Left hindlimb (tissue), 1 donor: ENCODE results near the gene TMEM214.

Source experiments
- DNase-seq: peaks from one replicate; pipeline ENCODE4 v3.0.0-alpha.2; 2018

The TMEM214 gene

DNA sequence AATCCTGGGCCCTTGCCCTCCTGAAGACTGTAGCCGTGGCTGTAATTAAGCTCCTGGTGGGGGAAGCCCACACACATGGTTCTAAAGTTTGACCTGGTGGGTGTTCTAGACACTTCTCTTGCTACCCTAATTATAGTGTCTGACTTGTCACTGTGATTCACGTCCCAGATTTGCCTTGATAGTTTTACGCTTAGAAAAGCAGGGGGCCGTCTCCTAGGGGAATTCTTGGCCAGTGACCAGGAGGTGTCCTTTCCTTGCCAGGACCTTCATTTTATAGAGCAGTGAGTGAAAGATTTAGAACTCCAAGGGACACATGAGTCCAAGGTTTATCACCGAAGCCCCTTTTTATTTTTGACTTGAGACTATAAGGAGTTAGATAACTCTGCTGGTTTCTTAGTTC is 9.0 kb downstream of the TMEM214 start:
- no peak for DNase-seq

DNA sequence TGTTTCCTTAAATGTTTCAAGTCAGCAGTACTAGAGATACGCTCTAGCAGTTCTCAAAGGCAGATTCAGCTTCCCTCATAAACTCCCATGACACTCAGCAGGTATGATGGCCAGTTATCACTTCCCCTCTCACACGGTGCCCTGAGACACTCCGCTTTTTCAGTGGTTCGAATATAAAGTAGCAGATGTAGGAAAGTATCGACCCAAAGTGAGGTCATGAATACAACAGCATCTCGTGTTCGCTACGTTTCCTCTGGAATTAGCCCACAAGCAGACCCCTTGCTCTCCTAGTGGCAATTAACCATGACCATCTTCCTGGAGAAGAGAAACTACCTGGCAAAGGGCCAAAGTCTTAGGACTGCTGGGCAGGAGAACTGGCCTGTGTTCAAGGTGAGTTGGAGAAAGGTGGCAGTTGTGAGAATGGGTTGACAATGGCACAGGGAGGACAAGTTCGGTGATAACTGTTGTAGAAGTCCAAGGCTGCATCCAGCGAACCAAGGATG is 9.4 kb downstream of the TMEM214 start:
- DNase-seq, result no peak

DNA sequence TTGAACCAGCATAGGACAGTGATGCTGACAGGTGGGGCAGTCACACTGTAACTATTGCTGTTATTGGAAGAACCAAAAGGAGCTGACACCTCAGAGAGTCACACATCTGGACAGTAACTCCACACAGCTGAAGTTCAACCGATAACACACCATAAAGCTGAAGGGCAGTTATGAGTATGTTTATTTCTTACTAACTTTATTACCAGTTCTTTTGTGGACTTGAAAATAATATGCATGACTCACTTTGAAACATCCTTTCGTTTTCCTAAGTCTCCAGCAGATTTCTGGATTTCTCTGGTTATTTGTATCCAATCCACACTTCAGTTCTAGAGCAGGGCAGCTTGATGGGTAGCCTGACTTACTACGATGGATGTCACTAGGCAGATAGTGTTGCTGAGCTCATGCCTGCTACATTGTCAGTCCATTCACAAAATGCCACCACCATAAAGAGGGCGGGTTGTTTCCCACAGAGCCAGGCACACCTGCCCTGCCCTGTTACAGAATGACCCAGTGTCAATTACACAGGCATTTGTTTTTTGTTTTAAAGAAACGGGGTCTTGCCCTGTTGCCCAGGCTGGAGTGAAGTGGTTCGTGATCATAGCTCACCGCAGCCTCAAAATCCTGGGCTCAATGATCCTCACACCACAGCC is 10.3 kb downstream of the TMEM214 start:
- no peak for DNase-seq

DNA sequence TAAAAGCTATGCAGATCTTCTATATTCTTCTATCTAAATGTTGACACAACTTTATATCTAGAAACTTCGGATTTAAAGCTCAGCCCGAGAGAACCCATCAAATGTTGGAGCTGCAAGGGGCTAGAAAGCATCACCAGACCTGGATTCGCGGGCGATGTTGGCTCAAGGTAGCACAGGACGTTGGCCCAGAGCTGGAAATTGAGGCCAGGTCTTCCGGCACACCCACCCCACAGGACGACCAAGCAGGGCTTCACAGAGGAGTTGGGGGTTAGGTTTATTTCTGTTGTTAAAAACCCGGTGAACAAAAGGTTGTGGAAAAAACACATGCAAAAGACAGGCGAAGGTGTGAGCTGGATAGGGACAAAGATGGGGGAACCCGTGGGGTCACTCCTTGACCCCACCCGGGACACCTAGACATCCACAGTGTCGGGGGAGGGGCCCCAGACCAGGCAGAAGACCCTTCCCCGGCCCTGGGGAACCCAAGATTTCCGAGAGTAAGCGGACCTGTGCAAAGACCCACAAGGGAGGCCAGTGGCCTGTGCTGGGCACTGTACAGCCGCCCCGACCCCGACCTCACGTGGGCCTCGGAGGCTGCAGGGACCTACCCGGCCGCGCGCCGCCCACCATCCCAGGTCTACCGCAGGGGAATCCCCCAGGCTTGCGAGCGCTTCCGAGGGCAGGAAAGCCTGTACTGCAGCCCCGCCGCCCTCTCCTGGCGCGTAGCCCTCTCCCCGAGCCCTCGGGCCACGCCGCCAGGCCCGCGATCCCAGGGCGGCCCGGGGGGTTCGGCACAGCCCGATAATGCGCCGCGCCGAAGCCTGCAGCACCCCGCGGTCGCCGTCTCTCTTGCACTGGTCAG is 16.9 kb downstream of the TMEM214 start:
- DNase-seq, result no peak

DNA sequence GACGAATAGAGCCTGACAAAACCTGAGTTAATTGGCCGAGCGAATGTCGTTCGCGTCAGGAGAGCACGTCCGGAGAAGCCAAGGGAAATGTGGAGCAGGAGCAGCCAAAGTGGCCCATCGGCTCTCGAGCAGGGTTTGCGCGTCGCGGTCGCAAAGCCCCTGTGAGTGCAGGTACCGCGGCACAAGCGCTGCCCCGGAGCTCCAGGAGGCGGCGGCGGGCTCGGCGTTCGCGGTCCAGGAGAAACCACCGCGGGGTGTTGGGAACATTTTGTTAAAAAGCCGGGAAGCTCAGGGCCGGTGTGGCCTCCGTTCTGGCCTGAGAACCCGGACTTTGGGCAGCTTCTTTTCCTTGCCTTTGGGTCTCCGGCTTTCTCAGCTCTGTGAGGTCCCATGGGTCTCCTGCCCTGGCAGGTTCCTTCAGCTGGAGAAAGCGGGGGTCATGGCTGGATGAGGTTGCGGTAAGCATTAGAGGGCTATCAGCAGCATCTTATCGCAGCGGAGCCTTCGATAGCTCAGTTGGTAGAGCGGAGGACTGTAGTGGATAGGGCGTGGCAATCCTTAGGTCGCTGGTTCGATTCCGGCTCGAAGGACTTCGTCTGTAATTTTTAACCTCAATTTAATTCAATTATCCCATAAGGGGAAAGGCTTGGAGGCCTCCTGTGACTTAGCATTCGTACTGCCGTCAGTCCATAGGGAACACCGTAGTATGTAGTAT is 17.7 kb downstream of the TMEM214 start:
- DNase-seq, result peak; percentile 96

DNA sequence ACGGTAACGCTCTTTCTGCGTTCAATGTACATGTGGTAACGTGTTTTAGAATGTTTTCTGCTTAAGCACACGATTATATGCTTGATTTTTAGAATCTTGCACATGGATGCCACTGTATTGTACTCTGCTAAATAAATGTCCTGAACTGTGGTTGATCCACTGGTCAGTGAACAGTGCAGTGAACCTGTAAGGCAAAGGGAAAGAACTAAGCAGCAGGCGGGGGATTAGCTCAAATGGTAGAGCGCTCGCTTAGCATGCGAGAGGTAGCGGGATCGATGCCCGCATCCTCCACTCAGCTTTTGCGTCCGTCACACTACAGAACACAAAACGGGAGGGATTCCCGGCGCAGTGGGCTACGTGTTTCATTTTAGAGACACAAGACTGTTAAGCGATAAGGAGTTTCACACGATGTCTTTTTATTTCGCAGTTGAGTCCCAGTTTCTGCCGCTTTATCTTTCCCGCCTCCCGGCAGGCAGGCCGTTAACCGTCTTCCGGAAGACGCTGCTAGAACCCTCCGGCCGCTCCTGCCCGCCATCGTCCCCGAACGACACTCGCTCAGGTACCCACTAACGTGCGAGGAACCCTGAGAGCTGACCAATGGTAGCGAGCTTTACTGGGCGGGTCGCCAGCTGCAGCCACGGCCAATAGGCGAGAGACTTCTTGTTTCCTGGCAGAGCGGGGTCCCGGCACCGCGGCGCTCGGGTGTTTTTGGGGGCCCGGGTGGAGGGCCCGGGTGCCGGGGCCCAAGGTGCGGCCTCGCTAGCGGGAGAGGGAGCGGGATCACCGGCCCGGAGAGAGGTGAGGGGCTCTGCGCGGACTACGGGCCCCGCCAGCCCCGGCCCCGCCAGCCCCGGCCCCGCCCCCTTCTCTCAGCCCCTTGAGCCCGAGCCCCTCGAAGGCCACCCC is 18.5 kb downstream of the TMEM214 start, which contains the start of gene AGBL5:
Gene AGBL5 (plus strand): TSS at position 673 of the 906 bp plus-strand sequence. CDS start 1,291 bp downstream, outside the sequence.
- DNase-seq, result peak; percentile 95

DNA sequence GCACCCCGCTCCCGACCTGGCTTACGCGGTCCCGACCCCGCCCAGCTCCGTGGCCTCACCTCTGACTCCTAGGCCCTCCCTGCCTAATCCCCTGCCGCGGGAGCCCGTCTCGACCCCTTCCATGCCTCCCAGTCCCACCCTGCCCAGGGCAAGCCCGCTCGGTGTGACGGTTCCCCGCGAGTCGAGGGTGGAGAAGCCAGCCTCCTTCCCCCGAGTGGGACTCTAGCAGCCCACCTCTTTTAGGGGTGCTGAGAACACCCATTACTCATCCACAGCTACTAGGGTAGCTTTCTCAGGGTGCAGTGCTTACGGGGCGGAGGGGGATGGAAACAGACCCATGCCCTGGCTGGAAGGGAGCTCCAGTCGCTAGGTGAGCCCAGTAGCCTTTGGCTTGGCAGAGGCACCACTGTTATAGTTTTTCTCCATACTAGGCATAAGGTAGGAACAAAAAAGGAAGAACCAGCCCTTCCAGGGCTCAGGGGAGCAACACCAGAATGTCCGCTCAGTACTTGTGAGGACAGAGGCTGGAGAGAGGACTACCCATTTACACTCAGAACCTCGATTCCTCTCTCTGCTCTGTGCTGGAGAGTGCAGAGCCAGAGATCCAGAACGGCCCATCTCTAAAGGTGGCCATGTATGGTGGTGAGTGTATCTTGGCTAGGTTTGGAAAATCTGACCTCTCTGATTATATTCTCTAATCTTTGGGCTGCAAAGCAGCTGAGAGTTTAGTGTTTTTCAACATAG is 19.3 kb downstream of the TMEM214 start:
- DNase-seq, result no peak

DNA sequence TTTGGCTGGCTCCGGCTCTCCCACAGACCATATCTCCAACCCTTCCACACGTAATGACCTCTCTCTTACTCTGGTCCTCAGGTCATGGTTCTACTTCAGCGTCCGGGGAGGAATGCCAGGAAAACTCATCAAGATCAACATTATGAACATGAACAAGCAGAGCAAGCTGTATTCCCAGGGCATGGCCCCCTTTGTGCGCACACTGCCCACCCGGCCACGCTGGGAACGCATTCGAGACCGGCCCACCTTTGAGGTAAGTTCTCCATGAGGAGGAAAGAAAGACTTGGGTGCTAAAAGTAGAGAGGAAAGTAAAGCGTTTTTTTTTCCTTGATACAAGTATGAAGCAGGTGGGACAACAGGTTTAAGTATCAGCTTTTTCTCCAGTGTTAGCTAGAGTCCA is 20.6 kb downstream of the TMEM214 start:
- no peak for DNase-seq

DNA sequence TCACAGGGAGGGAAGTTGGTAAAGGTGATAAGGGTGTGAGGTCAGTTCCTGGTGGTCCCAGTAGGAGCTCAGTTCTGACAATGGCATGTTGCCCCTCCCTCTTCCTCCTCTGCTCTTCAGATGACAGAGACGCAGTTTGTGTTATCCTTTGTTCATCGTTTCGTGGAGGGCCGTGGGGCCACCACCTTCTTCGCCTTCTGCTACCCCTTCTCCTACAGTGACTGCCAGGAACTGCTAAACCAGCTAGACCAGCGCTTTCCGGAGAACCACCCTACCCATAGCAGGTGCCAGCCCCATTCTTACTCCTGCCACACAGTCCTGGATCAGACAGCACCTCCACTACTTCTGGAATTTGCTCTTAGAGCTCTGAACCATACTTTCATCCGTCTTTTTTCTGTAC is 21.0 kb downstream of the TMEM214 start:
- DNase-seq, result no peak

DNA sequence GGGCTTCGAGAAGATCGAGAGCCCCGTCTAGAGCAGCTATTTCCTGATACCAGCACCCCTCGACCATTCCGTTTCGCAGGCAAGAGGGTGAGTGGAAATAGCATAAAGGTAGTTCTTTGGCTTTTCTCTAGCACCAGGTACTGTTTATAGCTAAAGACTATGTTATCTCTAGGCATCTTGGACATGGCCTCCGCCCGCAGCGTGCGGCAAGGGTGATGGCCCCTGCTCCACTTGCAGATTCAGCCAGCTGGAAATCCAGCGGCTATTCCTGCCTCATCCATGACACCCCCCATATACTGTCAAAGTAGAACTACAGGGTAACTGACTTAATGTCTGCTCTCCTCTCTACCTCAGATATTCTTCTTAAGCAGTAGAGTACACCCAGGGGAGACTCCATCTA is 22.0 kb downstream of the TMEM214 start:
- DNase-seq, result no peak

DNA sequence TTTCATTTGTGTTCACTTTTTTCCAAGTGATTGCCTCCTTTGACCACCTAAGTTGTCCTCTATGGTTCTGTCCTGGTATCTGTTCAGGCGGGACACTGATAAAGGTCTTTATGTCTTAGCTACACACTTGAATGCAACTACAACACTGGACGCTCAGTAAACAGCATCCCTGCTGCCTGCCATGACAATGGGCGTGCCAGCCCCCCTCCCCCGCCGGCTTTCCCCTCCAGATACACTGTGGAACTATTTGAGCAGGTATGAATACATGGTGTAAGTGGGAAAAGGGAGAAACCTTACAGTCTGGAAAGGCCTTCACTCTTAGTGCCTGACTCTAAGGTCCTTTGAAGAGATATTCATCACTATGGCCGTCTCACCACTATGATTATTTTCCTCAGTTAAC is 24.4 kb downstream of the TMEM214 start:
- no peak for DNase-seq

DNA sequence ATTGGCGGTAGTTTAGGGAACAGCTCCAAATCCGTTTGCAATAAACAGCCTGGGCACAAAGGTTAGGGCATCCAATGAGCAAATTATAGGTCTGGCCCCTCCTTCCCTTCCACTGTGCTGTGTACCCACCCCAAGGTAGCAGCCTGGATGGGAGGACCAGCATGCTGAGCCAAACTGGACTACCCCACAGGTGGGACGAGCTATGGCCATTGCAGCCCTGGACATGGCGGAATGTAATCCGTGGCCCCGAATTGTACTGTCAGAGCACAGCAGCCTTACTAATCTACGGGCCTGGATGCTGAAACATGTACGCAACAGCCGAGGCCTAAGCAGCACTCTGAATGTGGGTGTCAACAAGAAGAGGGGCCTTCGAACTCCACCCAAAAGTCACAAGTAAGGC is 25.4 kb downstream of the TMEM214 start:
- no peak for DNase-seq

DNA sequence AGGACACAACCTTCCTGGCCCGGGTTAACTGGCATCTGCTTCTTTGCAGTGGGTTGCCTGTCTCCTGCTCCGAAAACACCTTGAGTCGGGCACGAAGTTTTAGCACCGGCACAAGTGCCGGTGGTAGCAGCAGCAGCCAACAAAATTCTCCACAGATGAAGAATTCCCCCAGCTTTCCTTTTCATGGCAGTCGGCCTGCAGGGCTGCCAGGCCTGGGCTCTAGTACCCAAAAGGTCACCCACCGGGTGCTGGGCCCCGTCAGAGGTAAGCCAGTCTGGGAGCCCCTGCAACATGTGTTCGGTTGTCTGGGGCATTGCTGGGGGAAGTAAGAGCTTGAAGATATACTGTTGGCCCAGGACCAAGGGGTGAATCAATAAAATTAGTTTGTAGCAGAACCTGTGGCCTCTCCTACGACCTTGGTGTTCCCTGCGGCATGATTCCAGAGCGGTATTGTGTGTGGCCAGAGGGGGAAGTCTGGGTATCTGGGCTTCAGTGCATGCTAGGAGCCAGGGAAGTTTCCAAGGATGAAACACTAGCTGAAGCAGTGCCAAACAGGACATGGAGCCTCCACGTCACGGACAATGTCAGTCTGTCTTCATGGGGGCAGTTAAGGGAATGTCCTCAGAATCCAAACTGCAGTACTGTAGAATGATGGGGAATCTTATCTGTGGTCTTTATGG is 26.5 kb downstream of the TMEM214 start:
- no peak for DNase-seq

DNA sequence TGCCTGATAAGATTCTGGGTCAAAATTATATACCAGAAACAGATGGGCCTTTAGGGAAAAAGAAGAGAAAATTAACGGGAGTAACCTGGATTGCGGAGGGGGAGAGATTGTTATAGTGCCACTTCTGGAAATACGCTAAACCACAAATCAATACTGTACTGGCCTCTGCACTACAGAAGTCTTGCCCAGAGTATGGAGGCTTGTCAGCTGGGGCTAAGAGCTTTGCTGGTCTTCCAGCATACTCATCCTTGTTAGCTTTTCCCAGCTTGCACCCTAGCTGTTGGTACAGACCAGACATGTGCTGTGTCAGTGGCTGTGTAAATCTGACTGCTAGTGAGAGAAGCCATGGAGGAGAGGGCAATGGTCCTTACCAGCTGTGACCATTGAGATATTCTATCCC is 27.6 kb downstream of the TMEM214 start:
- DNase-seq, result no peak

DNA sequence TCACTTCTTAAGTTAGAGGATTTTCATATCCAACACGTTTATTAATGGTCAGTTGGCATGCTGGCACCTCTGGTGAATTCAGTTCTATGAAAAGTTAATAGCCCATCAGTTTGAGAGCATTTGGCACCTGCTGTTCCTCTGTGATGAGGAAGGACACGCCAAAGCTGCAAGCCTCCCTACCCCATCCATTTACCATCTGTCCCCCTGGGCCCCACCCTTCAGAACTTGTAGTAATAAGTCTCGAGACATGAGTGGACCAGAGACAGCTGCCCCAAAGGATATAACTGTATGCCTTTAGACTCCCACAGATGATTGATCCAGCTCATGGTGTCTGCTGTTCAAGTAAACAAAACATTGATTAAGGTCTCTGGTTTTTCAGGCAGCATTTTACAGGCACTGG is 32.4 kb downstream of the TMEM214 start:
- DNase-seq, result no peak

DNA sequence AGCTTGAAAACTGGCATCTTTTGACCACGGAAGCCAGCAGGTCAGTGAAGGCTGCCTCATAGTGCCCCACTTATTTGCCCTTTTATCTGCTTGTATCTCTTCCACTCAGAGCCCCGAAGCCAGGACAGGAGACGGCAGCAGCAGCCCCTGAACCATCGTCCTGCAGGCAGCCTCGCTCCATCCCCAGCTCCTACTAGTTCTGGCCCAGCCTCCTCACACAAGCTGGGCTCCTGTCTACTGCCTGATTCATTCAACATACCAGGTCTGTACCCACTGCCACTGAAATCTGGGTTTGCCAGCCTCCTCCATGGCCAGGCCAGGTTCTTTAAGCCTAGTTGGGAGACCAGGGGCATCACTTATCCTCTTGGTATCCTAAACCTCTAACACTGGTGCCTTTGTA is 34.6 kb downstream of the TMEM214 start:
- no peak for DNase-seq

DNA sequence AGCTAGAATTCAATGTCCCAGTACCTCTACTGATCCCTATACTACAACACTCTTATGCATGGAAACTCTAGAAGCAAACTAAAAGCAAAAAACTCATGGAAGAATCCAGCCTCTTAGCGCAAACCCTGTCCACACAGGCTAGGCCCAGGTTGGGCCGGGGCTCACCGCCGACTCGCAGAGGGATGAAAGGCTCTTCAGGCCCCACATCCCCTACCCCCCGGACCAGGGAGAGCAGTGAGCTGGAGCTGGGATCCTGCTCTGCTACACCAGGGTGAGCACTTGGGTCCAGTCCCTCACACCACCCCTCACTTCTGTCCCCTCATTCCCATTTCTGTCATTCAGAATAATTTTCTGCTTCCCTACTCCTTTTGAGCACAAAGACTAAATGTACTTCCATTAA is 36.7 kb downstream of the TMEM214 start:
- no peak for DNase-seq

DNA sequence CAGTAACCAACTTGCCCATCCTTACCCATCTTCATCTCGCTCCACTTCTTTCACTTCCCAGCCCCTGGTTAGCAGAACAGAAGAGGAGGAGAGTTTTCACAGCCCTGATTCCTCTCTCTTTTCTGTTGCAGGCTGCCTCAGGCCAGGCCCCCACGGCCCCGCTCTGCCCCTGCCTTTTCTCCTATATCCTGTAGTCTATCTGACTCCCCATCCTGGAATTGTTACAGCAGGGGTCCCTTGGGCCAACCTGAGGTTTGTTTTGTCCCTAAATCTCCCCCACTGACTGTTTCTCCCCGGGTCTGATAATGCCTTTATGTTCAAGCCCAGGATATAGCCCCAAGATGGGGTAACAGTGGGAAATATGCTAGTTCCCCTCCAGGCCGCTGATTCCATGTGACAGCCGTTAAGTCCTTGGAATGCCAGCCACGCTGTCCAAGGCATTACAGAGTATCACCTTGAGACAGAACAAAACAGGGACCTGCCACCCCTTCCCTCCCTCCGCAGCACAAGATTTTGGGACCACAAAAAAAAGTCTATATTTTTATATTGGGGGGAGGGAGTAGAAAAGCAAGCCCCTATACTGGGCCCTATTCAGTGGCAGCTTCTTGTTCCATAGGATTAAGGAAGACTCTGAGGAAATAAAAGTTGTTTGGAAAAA is 37.3 kb downstream of the TMEM214 start:
- no peak for DNase-seq

DNA sequence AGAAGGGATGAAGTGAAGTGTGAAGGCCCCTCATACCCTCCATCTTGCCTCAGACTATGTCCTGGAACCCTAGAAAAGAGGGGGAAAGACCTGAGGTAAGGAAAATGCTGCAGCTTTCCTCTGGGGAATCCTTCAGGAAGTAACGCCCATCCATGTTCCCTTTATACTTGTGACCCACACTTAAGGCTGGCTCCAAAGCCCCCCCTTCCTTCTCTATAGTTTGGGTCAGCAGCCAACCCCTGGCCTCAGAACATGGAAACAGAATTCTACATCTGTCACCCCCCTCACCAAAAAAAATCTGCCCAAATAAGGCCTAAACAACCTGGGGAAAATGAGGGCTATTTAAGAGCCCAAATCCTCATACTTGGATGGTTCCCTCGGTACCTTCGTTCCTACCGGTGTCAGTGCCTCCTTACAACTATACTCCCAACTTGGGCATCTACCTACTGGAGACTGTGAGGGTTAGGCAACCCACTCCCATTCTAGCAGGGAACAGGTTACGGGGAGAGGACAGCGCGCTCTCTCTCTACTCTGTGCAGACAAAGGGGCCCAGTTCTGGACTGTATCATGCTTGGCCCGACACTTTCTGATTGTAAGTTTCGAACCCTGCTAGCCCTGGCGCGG is 38.0 kb downstream of the TMEM214 start:
- DNase-seq, result no peak
